Endothelial cell (in vitro differentiated cells): Measurements from ENCODE around the gene LAPTM4A. TPM values are rescaled to one million over a fixed set of nuclear protein-coding genes. Genes with fewer than 3 reads are reported as not detected.

Experiments
- DNase-seq: peaks from one replicate; pipeline ENCODE4 v3.0.0; 2021; ENCODE audit warnings: low spot score
- H3K27ac Mint-ChIP-seq: one replicate; pipeline ENCODE4 v1.8.0; 2021; ENCODE audit warnings: mixed read lengths, inconsistent platforms; ENCODE audit not compliant: unreplicated experiment
- H3K27me3 Mint-ChIP-seq: one replicate; pipeline ENCODE4 v1.8.0; 2021; ENCODE audit warnings: mild to moderate bottlenecking, moderate library complexity, mixed read lengths, inconsistent platforms; ENCODE audit not compliant: unreplicated experiment
- H3K36me3 Mint-ChIP-seq: one replicate; pipeline ENCODE4 v1.8.0; 2021; ENCODE audit warnings: mild to moderate bottlenecking, low read depth, mixed read lengths, inconsistent platforms; ENCODE audit not compliant: unreplicated experiment
- H3K4me1 Mint-ChIP-seq: one replicate; pipeline ENCODE4 v1.8.0; 2021; ENCODE audit warnings: mild to moderate bottlenecking, mixed read lengths, inconsistent platforms; ENCODE audit not compliant: unreplicated experiment
- H3K4me3 Mint-ChIP-seq: one replicate; pipeline ENCODE4 v1.8.0; 2021; ENCODE audit warnings: mild to moderate bottlenecking, mixed read lengths, inconsistent platforms; ENCODE audit not compliant: unreplicated experiment
- H3K9me3 Mint-ChIP-seq: one replicate; pipeline ENCODE4 v1.8.0; 2021; ENCODE audit warnings: mixed read lengths, inconsistent platforms; ENCODE audit not compliant: unreplicated experiment
- CTCF ChIP-seq: fragments of 200-600 bp; sonication (generic); IDR thresholded peaks from one replicate; pipeline ENCODE4 v1.5.0; 2021; ENCODE audit warnings: antibody characterized with exemption; ENCODE audit not compliant: unreplicated experiment
- total RNA-seq: library from RNA; stranded (reverse); fragmentation: NEBNext Ultra II Directional; extraction: Animal tissue kit (Norgen Biotek cat#: 25700); gene quantifications from one replicate; pipeline ENCODE4 v1.2.1, GENCODE V29; 2021; ENCODE audit not compliant: unreplicated experiment

The LAPTM4A gene
- total RNA-seq, 1 donor from 2014 or later, result 264 TPM

- Mint-ChIP-seq H3K4me1 (peaks cover 11% of the 10 kb centered on the region), H3K27me3 (no peaks in the 10 kb centered on the region), H3K36me3 (no peaks in the 10 kb centered on the region), H3K9me3 (no peaks in the 10 kb centered on the region), H3K27ac (no peak overlapping the region), H3K4me3 (peak overlapping the region; percentile 96)
- DNase-seq, result no peak
- TF ChIP-seq CTCF, result no peak
These were observed 62.8 kb downstream of the LAPTM4A start for GRCh38 chr2:19988600-19988999.

- Mint-ChIP-seq H3K27ac (no peak overlapping the region), H3K4me3 (no peak overlapping the region), H3K4me1 (peaks cover 11% of the 10 kb centered on the region), H3K9me3 (no peaks in the 10 kb centered on the region), H3K27me3 (no peaks in the 10 kb centered on the region), H3K36me3 (no peaks in the 10 kb centered on the region)
- no peak for DNase-seq
- TF ChIP-seq CTCF, result no peak
These were observed 63.5 kb downstream of the LAPTM4A start for GRCh38 chr2:19987936-19988335.

Other genes starting within 250 kb of the LAPTM4A start
- gene TTC32, start 149.6 kb downstream of the LAPTM4A start, total RNA-seq, result 9.4 TPM
- 10.3 TPM for gene WDR35, start 61.5 kb downstream of the LAPTM4A start, total RNA-seq
- 8.9 TPM for gene MATN3, start 39.0 kb downstream of the LAPTM4A start, total RNA-seq
- gene SDC1, start 173.5 kb upstream of the LAPTM4A start, total RNA-seq, result 3.6 TPM